ENCODE results near the gene DYNC2H1. TPM values are rescaled to one million over a fixed set of nuclear protein-coding genes. Genes with fewer than 3 reads are reported as not detected.

Gene DYNC2H1
- total RNA-seq, 1 donor from 2014 or later, result 2.8 TPM

DNA sequence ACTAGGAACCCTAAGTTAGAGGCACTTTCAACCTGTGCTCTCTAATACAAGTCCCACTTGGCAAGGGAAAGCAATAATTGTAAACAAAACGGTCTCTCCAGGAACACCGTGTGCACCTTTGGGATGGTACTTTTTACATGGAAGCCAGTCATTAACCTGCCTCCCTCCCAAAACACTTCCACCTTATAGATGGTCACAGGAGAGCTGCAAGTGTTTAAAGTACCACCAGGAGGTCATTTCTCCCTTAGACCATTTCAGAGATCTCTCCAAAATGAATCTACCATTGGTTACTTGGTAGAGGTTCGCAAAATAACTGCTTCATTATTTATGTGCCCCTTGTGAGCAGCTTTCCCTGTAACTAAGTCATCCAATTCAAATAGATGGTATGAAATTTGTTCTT is 375.3 kb downstream of the DYNC2H1 start:
- ATAC-seq, result no peak
- intact Hi-C loops (cut with DNase I), result no loop called here
- DNase-seq (ENCODE audit: missing footprints), result no peak

DNA sequence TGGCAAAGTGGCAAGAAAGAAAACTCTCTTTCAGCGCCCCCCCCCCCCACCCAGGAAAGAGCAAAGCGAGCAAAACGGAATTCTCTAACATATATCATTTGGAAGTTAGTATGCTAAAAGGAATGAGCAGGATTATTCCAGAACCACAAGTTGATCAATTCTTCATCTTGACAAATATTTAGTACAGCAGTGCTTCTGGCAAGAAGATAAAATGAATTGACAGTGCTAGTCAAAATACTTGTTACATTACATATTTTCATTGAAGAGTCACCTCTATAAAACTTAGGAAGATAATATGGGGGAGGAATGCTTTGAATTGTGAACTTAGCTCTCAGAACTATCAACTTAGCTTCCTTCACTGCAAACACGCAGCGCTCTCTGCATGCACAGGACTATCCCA is 377.4 kb downstream of the DYNC2H1 start:
- ATAC-seq, result no peak
- intact Hi-C loops (cut with DNase I), result no loop called here
- DNase-seq (ENCODE audit: missing footprints), result no peak

DNA sequence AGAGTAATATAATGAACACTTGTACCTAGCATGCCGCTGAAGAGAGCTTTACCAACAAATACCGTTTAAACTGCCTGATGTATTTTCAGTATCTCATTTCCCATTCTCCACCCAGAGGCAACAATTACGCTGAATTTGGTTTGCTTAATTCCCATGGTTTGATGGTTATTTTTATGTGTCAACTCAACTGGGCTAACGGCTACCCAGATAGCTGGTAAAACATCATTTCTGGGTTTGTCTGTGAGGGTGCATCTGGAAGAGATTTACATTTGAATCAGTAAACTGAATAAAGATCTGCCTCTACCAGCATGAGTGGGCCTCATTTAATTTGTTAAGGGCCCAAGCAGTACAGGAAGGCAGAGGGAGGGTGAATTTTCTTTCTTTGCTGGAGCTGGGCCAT is 377.9 kb downstream of the DYNC2H1 start:
- intact Hi-C loops (cut with DNase I), result no loop called here
- DNase-seq (ENCODE audit: missing footprints), result no peak
- no peak for ATAC-seq

DNA sequence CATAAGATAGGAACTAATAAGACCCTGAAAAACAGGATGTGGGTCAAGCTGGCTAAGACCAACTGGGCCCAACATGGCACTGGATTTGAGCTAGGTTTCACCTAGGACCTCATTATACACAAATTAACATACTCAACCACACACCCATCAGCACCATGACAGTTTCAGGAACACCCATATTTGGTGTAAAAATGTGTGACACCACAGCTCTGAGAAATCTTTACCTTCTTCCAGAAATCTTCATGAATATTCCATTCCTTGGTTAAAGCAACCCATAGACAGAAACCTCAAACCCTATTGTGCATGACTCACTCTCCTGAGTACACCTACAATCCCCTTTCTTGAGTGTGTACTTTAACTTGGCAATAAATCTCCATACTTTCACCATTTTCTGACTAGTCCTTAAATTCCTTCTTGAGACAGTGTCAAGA is 378.8 kb downstream of the DYNC2H1 start:
- intact Hi-C loops (cut with DNase I), result no loop called here
- no peak for ATAC-seq
- no peak for DNase-seq (ENCODE audit: missing footprints)

DNA sequence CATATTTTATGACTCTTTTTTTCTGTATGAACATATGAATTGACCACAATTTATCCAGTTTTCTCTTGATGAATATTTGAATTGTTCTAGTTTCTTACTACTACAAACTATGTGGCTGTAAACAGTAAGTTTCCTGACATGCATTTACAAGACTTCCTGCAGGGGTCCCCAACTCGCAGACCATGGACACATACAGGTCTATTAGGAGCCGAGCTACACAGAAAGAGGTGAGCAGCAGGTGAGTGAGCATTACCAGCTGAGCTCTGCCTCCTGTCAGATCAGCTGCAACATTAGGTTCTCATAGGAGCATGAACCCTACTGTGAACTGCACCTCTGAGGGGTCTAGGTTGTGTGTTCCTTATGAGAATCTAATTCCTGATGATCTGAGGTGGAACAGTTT is 379.4 kb downstream of the DYNC2H1 start:
- intact Hi-C loops (cut with DNase I), result no loop called here
- DNase-seq (ENCODE audit: missing footprints) (no peak), ATAC-seq (no peak)

DNA sequence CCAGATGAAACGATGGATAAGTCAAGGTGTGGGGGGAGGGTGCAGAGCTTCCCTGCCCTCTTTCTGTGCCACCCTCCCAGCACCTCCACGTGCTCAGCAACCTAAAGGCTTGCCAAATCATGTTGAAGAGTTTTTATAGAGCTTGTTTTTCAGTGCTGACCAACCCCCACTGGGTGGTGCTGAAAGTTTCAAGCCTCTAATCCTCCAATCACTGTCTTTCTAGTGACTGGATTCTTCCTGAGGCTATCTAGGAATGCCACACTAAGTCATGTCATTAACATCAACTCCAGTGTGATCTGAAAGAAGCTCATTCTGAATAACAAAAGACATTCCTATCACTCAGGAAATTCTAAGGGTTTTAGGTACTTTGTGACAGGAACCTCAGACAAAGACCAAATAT is 382.6 kb downstream of the DYNC2H1 start:
- DNase-seq (ENCODE audit: missing footprints), result no peak
- ATAC-seq, result no peak
- intact Hi-C loops (cut with DNase I), result no loop called here

DNA sequence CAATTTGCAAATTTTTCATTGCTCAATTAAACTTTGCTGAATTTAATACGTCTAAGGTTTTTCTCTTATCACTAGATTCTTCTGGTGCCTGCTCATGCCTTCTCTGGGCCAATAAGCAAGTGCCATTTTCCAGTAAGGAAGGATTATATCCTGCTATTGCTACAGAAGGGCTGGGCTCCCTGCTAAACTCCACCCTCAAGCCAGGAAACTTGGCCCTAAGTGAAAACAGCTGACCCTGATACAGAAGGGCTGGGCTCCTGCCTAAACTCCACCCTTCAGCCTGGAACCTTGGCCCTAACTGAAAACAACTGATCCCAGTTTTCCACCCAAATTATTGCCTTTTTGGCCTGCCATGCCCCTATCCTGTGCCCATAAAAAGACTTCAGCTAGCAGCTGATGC is 385.3 kb downstream of the DYNC2H1 start:
- no peak for ATAC-seq
- intact Hi-C loops (cut with DNase I), result no loop called here
- DNase-seq (ENCODE audit: missing footprints), result no peak

DNA sequence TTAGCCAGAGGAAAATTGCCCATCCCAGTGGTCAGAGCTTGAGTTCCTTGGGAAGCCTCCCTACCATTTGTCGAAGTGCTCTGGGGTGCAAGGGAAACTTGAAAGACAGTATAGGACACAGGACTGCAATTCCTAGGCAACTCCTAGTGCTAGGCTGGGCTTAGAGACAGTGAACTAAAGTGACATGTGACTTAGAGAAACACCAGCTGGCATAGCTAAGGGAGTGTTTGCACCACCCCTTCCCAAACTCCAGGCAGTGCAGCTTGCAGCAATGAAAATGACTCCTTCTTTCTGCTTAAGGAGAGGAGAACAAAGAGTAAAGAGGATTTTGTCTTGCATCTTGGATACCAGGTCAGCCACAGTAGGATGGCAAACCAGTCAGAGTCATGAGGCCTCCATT is 388.0 kb downstream of the DYNC2H1 start:
- no peak for DNase-seq (ENCODE audit: missing footprints)
- intact Hi-C loops (cut with DNase I), result no loop called here
- no peak for ATAC-seq

DNA sequence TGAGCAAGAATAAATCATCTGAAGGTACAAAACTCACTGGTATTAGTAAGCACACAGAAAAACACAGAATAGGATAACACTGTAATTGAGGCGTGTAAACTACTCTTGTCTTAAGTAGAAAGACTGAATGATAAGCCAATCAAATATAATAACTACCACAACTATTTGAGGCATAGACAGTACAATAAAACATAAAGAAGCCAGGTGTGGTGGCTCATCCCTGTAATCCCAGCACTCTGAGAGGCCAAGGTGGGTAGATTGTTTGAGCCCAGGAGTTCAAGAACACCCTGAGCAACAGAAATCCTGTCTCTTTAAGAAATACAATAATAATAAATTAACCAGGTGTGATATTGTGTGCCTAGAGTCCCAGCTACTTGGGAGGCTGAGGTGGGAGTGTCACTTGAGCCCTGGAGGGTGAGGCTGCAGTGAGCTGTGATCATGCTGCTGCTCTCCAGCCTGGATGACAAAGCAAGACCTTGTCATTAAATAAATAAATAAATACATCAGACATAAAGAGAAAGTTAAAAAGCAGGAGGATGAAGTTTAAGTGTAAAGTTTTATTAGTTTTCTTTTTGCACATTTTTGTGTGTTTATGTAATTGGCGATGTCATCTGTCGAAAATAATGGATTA is 390.6 kb downstream of the DYNC2H1 start:
- DNase-seq (ENCODE audit: missing footprints), result no peak
- ATAC-seq, result no peak
- intact Hi-C loops (cut with DNase I), result no loop called here

DNA sequence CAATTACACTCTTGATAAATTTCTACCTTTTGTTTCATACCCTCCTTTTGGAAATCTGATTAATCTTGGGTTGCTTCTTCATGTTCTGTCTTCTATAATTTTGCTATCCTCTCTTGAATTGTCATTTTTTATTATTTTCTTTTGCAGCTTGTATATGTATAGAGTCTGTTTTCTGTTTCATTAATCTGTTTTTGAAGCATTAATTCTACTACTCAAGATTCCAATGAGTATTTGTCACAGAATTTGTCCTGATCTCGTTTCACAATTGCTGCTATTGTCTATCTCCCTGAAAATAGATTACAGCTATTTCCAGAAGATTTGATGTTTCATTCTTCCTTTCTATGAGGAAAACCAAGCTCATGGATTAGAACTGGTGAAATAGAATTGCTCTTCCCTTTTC is 406.1 kb downstream of the DYNC2H1 start:
- ATAC-seq (no peak), DNase-seq (ENCODE audit: missing footprints) (no peak)
- intact Hi-C loops (cut with DNase I), result no loop called here

DNA sequence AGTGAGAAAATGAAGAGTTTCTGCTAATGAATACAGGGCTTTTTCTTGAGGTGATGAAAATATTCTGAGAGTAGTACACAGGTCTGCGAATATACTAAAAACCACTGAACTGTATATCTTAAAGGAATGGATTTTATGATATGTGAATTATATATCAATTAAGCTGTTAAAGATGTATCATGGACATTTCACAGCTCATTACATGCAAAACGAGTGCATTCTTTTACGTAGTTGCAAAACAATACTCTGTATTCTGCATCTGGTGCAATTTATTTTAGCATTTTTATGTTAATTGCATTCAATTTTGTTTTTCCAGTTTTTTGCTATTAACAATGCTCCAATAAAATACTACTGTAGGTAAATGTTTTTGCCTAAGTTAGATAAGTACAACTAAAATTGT is 411.6 kb downstream of the DYNC2H1 start:
- intact Hi-C loops (cut with DNase I), result no loop called here
- no peak for ATAC-seq
- DNase-seq (ENCODE audit: missing footprints), result no peak

DNA sequence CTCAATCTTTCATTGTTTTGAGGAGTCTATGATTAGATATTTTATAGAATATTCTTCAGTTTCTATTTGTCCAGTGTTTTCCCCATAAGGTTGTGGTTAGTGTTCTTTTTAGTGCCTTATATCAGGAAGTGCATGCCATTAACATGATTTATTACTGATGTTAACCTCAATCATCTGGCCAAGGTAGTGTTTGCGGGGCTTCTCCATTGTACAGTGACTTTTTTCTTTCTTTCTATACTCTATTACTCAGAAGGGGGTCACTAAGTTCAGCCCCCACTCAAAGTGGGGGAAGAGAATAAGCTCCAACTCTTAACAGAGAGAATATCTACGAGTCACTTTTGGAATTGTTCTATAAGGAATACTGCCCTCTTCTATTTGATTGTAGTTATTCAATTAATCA is 415.8 kb downstream of the DYNC2H1 start:
- ATAC-seq (no peak), DNase-seq (ENCODE audit: missing footprints) (no peak)
- intact Hi-C loops (cut with DNase I), result no loop called here

DNA sequence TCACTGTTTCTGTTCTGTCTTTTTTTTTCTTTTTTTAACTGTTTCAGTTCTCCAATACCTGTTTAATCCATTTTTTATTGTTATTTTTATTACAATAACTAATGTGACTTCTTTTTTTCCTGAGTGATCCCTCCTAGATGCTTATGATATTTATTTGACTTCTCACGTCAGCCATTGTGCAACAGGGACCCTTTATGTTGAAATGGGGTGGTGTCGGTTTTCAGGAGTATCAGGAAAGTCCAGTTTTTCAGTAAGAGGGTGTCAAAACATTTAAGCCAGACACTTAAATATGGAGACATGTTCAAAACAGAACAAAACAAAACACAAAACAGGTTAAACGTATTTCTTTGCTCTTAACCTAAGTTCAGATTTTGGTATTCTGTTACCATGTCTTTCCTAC is 418.8 kb downstream of the DYNC2H1 start:
- intact Hi-C loops (cut with DNase I), result no loop called here
- DNase-seq (ENCODE audit: missing footprints) (no peak), ATAC-seq (no peak)

DNA sequence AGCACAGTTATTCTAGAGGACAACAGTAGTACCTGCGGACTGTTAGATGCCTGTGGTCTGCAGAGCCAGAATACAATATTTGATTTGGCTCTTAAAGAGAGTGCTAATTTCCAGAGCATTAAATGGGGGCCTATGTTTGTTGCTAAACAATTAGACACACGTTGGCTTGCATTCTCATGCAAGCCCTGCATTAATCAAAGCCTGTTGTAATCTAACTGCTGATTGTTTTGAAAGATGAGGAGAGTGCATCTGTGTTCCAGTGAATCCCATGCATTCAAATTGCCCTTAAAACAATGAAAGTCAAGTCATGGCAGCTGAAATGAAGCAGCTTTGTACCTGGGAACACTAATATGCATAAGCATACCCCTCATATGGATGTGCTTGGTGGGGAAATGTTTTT is 419.4 kb downstream of the DYNC2H1 start:
- DNase-seq (ENCODE audit: missing footprints) (no peak), ATAC-seq (no peak)
- intact Hi-C loops (cut with DNase I), result no loop called here

DNA sequence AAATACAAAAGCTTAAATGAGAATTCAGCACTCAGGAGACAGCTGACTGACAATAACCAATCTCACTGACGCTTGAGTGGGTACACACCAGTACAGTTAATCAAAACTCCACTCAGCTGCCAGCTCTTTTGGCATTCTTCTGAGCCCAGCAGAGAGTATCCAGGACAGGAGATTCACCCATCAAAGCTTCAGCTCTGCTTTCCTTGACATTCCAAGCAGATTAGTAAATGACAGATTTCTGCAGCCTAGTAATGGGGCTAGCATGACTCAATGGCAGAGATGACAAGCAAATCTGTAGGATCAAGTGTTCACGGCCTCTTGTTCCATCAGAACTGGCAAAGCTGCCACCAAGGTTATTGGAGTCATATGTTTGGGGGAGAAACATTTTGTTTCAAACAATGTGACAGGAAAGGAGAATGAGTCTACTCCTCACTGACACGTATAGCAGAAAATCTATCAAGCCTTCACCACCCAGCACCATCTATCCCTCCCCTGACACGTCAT is 420.0 kb downstream of the DYNC2H1 start:
- intact Hi-C loops (cut with DNase I), result no loop called here
- no peak for DNase-seq (ENCODE audit: missing footprints)
- ATAC-seq, result peak; percentile 72

Other genes starting within 250 kb of the DYNC2H1 start
- not detected for gene MMP12, start 234.4 kb upstream of the DYNC2H1 start, total RNA-seq
- not detected for gene MMP13, start 153.7 kb upstream of the DYNC2H1 start, total RNA-seq
- gene DCUN1D5, start 17.3 kb upstream of the DYNC2H1 start, total RNA-seq, result 30.8 TPM